NCI-H146 treated with DMSO at 0.1 percent for 48 hours (cell line): ENCODE data around the gene ITPR3.

Source experiments
- DNase-seq: peaks from one replicate; lab custom pipeline; 2025; ENCODE audit not compliant: unreplicated experiment; lab: John Stamatoyannopoulos, UW

ITPR3 gene

GRCh38 chr6:33620856-33621710, at the start of gene ITPR3:
ITPR3 (plus strand) TSS chr6:33621322; CDS start chr6:33621603, 281 bp downstream.
- DNase-seq = peak; percentile 36

- no peak for DNase-seq
These were observed 49.3 kb upstream of the ITPR3 start for GRCh38 chr6:33571637-33572316.

GRCh38 chr6:33575211-33575610, 45.9 kb upstream of the ITPR3 start:
- DNase-seq = no peak

- no peak for DNase-seq
These were observed 44.5 kb upstream of the ITPR3 start for GRCh38 chr6:33576668-33577067.

DNA sequence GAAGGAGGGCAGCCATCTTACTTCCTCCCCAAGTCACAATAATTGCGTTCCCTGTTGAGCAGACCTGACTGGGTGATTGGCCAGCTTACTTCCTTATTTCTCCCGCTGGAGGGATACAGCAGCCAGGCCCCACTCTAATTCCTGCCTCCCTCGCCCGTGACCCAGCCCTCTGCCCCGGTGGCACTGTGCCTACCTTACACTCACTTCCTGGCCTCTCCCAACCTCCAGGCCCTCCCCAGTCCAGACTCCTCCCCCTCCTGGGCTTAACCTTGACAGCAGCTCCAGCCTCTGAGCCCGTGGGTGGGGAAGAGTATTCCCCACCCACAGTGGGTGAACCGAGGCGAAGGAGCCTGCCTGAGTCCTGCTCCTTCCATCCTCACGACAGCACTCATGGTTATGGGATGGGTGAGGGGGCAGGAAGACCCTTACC, 44.0 kb upstream of the ITPR3 start:
- DNase-seq = no peak

- DNase-seq = no peak
These were observed 43.4 kb upstream of the ITPR3 start for GRCh38 chr6:33577718-33578117.

GRCh38 chr6:33578164-33578563, 43.0 kb upstream of the ITPR3 start:
- no peak for DNase-seq

- no peak for DNase-seq
These were observed 42.5 kb upstream of the ITPR3 start for GRCh38 chr6:33578588-33579011.

- peak; percentile 84 for DNase-seq
These were observed 41.1 kb upstream of the ITPR3 start, which contains the start of gene BAK1 for GRCh38 chr6:33579828-33580714. BAK1 (minus strand) TSS chr6:33580276; CDS start chr6:33577604, 2,672 bp downstream.

- DNase-seq = no peak
These were observed 39.9 kb upstream of the ITPR3 start for GRCh38 chr6:33581186-33581585.

DNA sequence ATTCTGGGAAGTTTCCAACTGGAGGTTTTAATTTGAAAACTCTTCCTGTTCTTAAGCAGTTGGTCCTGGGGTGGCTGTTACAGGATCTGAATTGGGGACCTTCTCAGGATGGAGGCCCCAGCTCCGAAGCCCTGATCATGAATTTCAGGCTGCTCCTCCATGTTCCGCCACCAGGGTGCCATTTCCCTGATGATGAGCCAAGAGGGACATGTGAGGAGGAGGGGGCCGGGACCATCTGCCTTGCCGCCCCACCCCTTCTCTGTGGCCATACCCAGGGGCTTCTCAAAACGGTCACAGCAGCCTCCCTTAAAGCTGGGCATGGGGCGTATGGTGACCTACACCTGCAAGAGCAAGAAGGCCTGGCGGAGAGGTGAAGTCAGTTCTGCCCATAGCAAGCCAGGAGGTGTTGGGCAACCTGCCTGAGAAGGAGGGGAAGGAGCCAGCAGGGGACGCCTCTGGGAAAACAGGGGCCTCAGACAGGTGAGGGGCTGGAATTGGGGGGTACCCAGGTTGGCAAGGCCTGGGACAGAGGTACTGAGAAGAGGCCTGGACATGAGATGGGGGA, 37.4 kb upstream of the ITPR3 start:
- DNase-seq = no peak

DNA sequence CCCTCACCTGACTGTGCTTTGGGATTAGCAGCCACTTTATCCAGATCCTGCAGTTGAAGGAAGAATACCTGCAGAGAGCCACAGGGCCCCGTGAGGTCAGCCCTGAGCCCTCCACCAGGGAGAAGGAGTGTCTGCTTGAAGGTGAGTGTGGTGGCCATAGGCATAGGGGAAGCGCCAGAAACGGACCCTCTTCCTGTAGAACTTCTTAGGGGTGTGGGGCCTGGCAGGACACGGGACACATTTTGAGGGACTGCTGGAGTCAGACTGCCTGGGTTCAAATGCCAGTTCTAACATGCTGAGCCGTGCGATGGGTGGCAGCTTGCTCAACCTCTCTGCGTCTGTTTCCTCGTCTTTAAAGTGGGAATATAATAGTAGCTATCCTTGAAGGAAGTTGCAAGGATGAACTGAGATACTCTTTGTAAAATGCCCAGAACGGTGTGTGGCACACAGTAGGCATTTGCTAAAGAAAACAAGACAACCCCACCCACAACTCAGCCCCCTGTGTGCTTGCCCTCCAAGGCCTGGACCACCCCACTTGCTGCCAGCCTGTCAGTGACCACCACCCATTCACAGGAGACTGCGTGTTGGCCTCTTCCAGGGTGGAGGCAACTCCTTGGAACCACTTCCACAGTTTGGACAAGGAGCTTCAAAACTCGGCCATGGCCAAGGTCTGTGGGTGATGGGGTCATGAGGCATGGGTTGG, 36.3 kb upstream of the ITPR3 start:
- DNase-seq = no peak

DNA sequence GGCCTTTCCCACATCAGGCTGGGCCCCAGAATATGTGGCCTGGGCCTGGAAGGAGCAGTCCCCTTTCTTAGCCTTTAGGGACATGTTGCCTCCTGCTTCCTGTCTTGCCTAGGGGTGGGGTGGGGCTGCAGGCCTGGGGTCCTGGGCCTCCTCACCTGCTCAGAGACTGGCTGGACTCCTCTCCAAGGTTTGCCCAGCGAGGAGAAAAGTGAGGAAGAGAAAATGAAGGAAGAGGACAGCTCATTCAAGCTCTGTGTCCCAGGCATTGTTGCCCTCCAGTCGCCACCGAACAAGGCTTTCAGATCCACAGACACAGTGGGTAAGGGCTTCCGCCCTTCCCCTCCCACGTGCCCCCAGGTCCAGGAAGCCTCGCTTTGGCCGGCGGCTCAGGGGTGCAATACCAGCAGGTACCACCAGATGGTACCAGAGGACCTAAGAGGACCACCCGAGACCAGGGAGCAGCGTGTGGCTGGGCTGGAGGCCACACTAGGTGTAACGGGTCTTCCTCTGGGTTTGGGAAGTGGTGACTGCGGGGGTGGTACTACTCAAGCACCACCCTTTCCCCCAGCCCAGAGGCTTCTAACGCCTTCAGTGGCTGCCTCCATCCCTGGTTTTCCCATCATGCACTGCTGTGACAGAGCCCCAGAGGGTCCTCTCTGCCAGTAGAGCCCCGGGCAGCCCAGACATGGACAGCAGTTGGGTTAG, 35.6 kb upstream of the ITPR3 start:
- peak; percentile 45 for DNase-seq

- no peak for DNase-seq
These were observed 34.9 kb upstream of the ITPR3 start for GRCh38 chr6:33586108-33586640.

DNA sequence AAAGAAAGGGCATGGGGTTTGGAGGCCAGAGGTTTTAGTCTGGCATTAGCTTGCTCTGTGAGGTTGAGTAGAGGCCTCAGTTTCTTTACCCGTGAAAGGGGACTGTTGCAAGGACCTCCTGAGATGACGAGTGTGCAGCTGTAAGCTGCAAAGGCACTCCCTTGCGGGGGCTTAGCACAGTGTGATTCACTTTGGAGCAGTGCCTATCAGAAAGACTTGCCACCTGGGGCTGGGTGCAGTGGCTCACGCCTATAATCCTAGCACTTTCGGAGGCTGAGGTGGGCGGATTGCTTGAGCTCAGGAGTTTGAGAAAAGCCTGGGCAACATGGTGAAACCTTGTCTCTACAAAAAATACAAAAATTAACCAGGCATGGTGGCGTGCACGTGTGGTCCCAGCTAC, 33.6 kb upstream of the ITPR3 start:
- no peak for DNase-seq

DNA sequence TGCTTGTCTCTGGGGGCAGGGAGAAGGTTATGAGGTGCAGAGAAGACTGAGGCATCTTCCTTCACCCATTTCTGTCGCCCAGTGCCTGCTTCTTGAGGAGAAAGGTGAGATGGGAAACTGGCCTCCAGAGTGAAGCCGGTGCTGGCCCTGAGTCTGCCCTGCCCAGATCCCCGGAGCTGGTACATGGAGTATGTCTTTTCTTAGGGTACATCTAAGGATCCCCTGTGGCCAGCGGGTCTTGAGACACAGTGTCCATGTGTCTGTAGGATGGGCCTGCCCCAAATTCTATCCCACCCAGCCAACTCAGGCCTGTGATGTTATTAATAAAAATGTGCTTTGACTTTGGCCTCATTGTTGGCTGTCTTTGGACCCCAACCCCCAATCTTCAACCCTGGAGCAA, 32.2 kb upstream of the ITPR3 start:
- DNase-seq = no peak

DNA sequence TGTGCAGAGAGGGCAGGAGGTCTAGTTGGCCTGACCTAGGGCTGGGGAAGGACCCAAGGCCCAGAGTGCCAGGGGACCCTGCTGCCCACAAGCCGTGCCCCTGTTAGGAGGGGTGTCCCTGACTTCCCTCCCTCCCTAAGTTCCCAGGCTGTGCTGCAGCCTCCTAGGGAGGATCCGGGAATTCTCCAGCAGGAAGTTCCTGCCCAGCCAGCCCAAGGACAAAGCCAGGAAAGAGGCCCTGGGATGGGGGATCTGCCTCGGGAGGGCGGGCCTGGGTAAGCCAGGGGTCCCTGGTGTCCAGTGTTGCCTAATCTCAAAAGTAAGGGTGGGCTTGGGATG, 31.8 kb upstream of the ITPR3 start:
- DNase-seq = no peak

GRCh38 chr6:33589731-33590530, 31.2 kb upstream of the ITPR3 start:
- DNase-seq = peak; percentile 57
